NK-92 treated with Interleukin-12 subunit alpha and Interleukin-12 subunit beta, amount 100 ng/mL, for 24 hours (cell line): Measurements from ENCODE around the gene POLR1E.

Source experiments
- DNase-seq: peaks from one replicate; lab custom pipeline; 2025; lab: John Stamatoyannopoulos, UW

The POLR1E gene

GRCh38 chr9:37540634-37541033 is 54.9 kb downstream of the POLR1E start:
- no peak for DNase-seq

GRCh38 chr9:37541465-37541864 is 55.7 kb downstream of the POLR1E start:
- no peak for DNase-seq

- no peak for DNase-seq
Measured at GRCh38 chr9:37542488-37542887, 56.7 kb downstream of the POLR1E start.

- DNase-seq: no peak
Measured at GRCh38 chr9:37542895-37543294, 57.1 kb downstream of the POLR1E start.

- no peak for DNase-seq
Measured at GRCh38 chr9:37543468-37543867, 57.7 kb downstream of the POLR1E start.

GRCh38 chr9:37547328-37547878 is 61.7 kb downstream of the POLR1E start:
- DNase-seq: no peak

GRCh38 chr9:37549527-37549926 is 63.8 kb downstream of the POLR1E start:
- DNase-seq: no peak

- no peak for DNase-seq
Measured at GRCh38 chr9:37550781-37551180, 65.0 kb downstream of the POLR1E start.

- no peak for DNase-seq
Measured at GRCh38 chr9:37551468-37551867, 65.7 kb downstream of the POLR1E start.

- no peak for DNase-seq
Measured at GRCh38 chr9:37551888-37552287, 66.1 kb downstream of the POLR1E start.
